ENCODE measurements around the gene TTYH3. TPM values are rescaled to one million over a fixed set of nuclear protein-coding genes. Genes with fewer than 3 reads are reported as not detected.
"Not testable (repeated sequence)": the region's sequence is repeated elsewhere in the genome, so short reads cannot be mapped to it uniquely, and the experiment has no call there.

The TTYH3 gene
- total and polyA plus RNA-seq, 10 donors: 11.9 to 158 (median 72.8) TPM

DNA sequence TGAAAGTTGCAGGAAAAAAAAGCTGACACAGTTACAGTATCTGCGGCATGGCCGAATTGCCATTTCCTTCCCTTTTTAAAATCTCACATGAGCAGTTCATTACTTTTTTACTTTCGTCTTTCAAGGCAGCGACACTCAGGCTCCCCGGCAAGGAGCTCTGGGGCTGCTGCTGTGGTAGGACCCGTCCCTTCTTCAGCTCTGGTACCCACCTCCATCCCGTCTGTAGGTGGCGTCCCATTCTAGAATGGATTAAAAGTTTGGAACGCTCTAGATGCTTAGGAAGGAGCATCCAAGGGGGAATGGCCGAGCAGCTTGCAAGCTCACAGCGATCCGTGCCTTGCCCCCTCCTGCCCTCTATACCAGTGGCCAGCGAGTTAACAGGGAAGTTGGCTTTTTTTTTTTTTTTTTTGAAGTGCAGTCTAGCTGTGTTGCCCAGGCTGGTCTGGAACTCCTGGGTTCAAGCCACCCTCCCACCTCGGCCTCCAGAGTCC, 22.8 kb upstream of the TTYH3 start:
- Histone ChIP-seq H3K27ac (peak overlapping the region in 7 of 8 donors; percentile 65 to 81 (median 74)), H3K36me3 (peaks cover 0 to 17% (median 0%) of the 10 kb centered on the region in 6 donors), H3K4me3 (peak overlapping the region in 4 of 8 donors; percentile 0 to 43 (median 4)), H3K9me3 (no peaks in the 10 kb centered on the region), H3K27me3 (replicated peaks in 1 of 7) (no peaks in the 10 kb centered on the region), H3K4me1 (peaks cover 12 to 66% (median 37%) of the 10 kb centered on the region in 6 donors)
- DNase-seq: no peak
- intact Hi-C loops (cut with DNase I; ENCODE audit: low total_unique reads): no loop called here
- WGBS, 5 donors: 14 to 29% (median 19%) methylated on average over 14 of the region's 14 CpGs
- TF ChIP-seq POLR2A (IDR thresholded peaks at IDR 0.05): no peak
- peak in 2 of 3 donors; percentile 58 to 60 for TF ChIP-seq POLR2AphosphoS5 (IDR thresholded peaks at IDR 0.05)
- TF ChIP-seq, protein P1, sequence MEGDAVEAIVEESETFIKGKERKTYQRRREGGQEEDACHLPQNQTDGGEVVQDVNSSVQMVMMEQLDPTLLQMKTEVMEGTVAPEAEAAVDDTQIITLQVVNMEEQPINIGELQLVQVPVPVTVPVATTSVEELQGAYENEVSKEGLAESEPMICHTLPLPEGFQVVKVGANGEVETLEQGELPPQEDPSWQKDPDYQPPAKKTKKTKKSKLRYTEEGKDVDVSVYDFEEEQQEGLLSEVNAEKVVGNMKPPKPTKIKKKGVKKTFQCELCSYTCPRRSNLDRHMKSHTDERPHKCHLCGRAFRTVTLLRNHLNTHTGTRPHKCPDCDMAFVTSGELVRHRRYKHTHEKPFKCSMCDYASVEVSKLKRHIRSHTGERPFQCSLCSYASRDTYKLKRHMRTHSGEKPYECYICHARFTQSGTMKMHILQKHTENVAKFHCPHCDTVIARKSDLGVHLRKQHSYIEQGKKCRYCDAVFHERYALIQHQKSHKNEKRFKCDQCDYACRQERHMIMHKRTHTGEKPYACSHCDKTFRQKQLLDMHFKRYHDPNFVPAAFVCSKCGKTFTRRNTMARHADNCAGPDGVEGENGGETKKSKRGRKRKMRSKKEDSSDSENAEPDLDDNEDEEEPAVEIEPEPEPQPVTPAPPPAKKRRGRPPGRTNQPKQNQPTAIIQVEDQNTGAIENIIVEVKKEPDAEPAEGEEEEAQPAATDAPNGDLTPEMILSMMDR (IDR thresholded peaks at IDR 0.05 in 8 of 11, conservative IDR thresholded peaks at IDR 0.05 in 3 of 11): peak in 8 of 11 experiments; percentile 23 to 65 (median 50)

DNA sequence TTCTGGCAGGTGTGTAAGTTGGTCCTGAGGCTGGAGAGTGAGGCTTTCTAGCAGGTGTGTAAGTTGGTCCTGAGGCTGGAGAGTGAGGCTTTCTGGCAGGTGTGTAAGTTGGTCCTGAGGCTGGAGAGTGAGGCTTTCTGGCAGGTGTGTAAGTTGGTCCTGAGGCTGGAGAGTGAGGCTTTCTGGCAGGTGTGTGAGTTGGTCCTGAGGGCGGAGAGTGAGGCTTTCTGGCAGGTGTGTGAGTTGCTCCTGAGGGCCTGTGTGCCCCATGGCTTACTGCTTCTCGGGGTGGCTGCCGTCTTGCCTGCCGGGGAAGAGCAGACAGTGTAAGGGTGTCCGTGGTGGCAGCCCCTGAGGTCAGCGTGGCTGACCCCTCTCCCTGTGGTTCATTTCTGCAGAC, 22.1 kb upstream of the TTYH3 start:
- intact Hi-C loops (cut with DNase I; ENCODE audit: low total_unique reads); DNase-seq; H3K27me3 ChIP-seq (replicated peaks in 1 of 7); H3K4me3 ChIP-seq; H3K9me3 ChIP-seq: not testable (repeated sequence)
- peak overlapping the region in 7 of 8 donors; percentile 65 to 81 (median 74) for H3K27ac ChIP-seq
- WGBS, 5 donors: 85 to 98% (median 94%) methylated on average over 6 of the region's 6 CpGs
- H3K36me3 ChIP-seq: peaks cover 0 to 14% (median 0%) of the 10 kb centered on the region in 6 donors
- H3K4me1 ChIP-seq: peaks cover 12 to 73% (median 41%) of the 10 kb centered on the region in 6 donors

DNA sequence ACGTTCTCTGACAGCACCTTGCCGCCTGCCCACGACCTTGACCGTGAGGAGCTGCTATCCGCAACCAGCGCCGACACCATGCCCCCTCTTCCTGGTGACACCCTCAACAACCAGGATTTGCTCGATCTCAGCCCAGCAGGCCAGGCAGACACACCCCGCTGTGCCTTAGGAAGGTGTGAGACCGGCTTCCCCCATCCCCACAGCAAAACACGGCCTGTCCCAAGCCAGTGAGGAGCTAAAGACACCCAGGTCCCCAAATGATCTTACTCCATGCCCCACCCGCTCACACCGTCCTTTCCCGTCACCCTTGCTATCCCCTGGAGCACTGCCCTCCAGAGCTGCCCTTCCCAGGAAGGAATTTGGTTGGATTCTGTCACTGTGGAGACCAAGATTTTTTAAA, 21.3 kb upstream of the TTYH3 start:
- WGBS, 5 donors: 87 to 91% (median 90%) methylated on average over 14 of the region's 14 CpGs
- intact Hi-C loops (cut with DNase I; ENCODE audit: low total_unique reads): no loop called here
- TF ChIP-seq POLR2A (IDR thresholded peaks at IDR 0.05) (no peak), POLR2AphosphoS5 (IDR thresholded peaks at IDR 0.05) (no peak)
- TF ChIP-seq, protein P1 (IDR thresholded peaks at IDR 0.05 in 8 of 11, conservative IDR thresholded peaks at IDR 0.05 in 3 of 11): no peak
- no peak overlapping the region for H3K27ac ChIP-seq
- peaks cover 12 to 68% (median 41%) of the 10 kb centered on the region in 6 donors for H3K4me1 ChIP-seq
- no peaks in the 10 kb centered on the region for H3K27me3 ChIP-seq (replicated peaks in 1 of 7)
- peaks cover 0 to 9% (median 0%) of the 10 kb centered on the region in 6 donors for H3K36me3 ChIP-seq
- no peak overlapping the region for H3K4me3 ChIP-seq
- no peaks in the 10 kb centered on the region for H3K9me3 ChIP-seq
- no peak for DNase-seq

DNA sequence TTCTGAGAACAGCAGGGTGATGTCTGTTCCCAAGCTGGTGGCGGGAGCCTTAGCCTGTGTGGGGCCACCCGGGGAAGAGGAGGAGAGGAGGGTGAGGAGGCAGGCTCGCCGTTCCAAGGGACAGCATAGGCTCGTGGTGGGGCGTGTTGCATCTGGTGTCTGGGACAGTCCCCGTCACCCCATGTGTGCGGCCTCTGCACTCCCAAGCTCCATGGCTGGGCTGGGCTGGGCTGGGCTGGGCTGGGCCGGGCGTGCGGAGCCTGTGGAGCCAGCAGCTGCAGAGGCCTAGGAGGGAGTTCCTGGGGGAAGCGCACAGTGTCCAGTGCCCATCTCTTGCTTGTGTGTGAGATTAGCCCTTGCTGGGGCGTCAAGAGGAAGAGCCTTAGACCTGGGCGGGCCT, 20.9 kb upstream of the TTYH3 start:
- Histone ChIP-seq H3K4me3 (no peak overlapping the region), H3K36me3 (peaks cover 0 to 9% (median 0%) of the 10 kb centered on the region in 6 donors), H3K9me3 (no peaks in the 10 kb centered on the region), H3K27me3 (replicated peaks in 1 of 7) (no peaks in the 10 kb centered on the region), H3K4me1 (peaks cover 12 to 64% (median 38%) of the 10 kb centered on the region in 6 donors), H3K27ac (no peak overlapping the region)
- no peak for DNase-seq
- 80 to 99% (median 91%) methylated on average over 8 to 14 of the region's 14 CpGs for WGBS, 5 donors
- intact Hi-C loops (cut with DNase I; ENCODE audit: low total_unique reads): no loop called here
- TF ChIP-seq POLR2AphosphoS5 (IDR thresholded peaks at IDR 0.05) (no peak), POLR2A (IDR thresholded peaks at IDR 0.05) (no peak)
- TF ChIP-seq, protein P1 (IDR thresholded peaks at IDR 0.05 in 8 of 11, conservative IDR thresholded peaks at IDR 0.05 in 3 of 11): no peak

Data from spleen (tissue), 11 donors.